ENCODE data around the gene MYCBP2. TPM values are rescaled to one million over a fixed set of nuclear protein-coding genes. Genes with fewer than 3 reads are reported as not detected.

MYCBP2 gene
- total RNA-seq, 1 donor from 2014 or later: 74.3 TPM

DNA sequence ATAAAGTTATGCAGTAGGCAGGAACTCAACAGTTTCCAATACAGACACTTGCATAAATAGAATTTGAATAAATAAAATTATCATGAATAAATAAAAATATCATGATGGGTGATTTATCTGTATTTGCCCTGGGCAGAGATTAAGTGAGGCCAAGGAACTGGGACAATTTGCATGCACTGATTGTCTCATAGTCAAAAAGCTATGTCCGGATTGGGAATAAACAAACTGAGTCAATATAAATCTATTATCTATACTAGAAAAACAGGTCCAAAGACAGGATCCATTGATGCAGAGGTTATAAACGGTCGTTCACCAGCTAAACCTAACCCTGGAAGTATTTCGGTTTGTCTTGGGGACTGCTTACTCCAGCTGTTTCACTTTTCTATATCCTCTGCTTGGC is 273.7 kb downstream of the MYCBP2 start:
- intact Hi-C loops (cut with micrococcal nuclease): no loop called here
- DNase-seq (ENCODE audit: low spot score): no peak
- Mint-ChIP-seq H3K4me3 (ENCODE audit: low read depth) (no peak overlapping the region), H3K9me3 (no peaks in the 10 kb centered on the region), H3K27ac (no peak overlapping the region), H3K4me1 (ENCODE audit: low read depth) (no peaks in the 10 kb centered on the region), H3K36me3 (ENCODE audit: low read depth) (peaks cover 66% of the 10 kb centered on the region), H3K27me3 (ENCODE audit: low read depth) (no peaks in the 10 kb centered on the region)

DNA sequence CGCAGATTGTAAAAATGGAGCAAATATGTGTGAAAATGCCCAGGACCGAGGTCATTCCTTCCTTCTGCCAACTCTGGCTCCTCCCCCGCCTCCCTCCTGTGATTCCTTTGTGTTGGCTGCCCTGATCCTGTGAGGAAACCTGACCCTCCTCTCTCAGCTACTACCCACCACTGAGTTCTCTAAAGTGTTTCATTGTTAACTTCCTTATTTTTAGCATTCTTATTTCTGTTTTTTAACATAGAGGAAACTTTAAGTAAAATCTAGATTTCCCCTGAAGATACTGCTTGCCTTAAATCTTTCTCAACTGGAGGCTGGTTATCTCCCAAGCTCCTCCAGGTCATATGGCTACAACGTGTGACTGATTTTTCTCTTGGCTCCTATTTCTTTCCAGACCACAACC is 278.2 kb downstream of the MYCBP2 start:
- peak overlapping the region; percentile 23 for H3K27ac Mint-ChIP-seq
- peaks cover 64% of the 10 kb centered on the region for H3K36me3 Mint-ChIP-seq (ENCODE audit: low read depth)
- H3K9me3 Mint-ChIP-seq: no peaks in the 10 kb centered on the region
- intact Hi-C loops (cut with micrococcal nuclease): no loop called here
- no peak for DNase-seq (ENCODE audit: low spot score)
- no peaks in the 10 kb centered on the region for H3K27me3 Mint-ChIP-seq (ENCODE audit: low read depth)
- peaks cover 7% of the 10 kb centered on the region for H3K4me1 Mint-ChIP-seq (ENCODE audit: low read depth)
- H3K4me3 Mint-ChIP-seq (ENCODE audit: low read depth): no peak overlapping the region

DNA sequence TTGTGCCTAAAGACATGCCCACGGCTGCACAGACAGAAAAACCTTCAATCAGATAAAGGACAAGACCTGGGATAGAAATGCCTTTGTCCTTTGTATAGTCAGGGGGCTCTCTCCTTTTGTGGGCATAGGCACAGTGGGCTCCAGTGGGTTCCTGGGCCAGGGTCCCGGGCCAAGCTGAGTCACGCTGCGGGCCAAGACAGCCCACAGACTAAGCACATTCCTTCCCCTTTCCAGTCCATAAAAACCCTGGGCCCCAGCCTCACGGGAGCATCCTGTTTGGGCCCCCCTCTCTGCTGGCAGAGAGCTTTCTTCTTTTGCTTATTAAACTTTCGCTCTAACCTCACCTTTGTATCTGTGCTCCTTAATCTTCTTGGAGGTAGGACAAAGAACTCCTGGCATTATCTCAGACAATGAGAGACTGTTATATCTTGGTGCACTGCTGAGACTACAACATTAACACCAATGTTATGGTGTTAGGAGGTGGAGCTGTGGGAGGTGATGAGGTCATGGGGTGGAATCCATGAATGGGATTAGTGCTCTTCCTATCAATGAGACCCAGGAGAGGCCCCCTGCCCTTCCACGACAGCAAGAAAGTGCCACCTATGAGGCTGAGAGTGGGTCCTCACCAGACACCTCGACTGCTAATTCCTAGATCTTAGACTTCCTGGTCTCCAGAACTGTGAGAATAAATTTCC is 279.1 kb downstream of the MYCBP2 start:
- Mint-ChIP-seq H3K36me3 (ENCODE audit: low read depth) (peaks cover 67% of the 10 kb centered on the region), H3K9me3 (no peaks in the 10 kb centered on the region), H3K27ac (no peak overlapping the region), H3K4me1 (ENCODE audit: low read depth) (peaks cover 11% of the 10 kb centered on the region), H3K27me3 (ENCODE audit: low read depth) (no peaks in the 10 kb centered on the region), H3K4me3 (ENCODE audit: low read depth) (no peak overlapping the region)
- intact Hi-C loops (cut with micrococcal nuclease): no loop called here
- DNase-seq (ENCODE audit: low spot score): no peak

DNA sequence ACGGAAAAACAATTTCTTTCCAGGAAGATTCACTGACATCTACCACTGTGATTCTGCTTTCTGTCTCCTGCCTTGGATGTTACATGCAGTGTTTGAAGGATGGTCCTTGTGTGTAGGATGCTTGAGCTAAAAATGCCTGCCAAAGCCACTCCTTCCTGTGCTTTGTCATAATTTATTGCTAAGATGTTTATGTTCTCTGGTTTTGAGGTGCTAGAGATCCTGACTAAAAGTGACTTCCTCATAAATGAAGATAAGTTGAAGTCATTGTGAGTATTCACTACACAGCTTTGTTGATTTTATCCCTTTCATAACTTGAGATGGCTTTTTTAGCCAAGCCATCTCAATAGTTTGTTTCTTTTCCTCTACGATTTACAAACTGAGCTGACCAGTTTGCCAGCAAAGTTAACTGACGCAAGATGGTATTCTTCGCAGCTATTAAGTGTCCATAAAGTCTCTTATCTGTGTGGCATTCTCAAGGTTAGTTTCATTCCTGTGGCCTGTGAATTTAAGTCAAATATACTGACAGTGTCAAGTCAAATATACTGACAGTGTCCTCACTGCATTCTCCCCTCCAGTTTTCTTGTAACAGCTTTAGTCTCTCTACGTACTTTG is 284.2 kb downstream of the MYCBP2 start:
- Mint-ChIP-seq H3K27me3 (ENCODE audit: low read depth) (no peaks in the 10 kb centered on the region), H3K4me1 (ENCODE audit: low read depth) (peaks cover 15% of the 10 kb centered on the region), H3K9me3 (no peaks in the 10 kb centered on the region), H3K4me3 (ENCODE audit: low read depth) (no peak overlapping the region), H3K27ac (peak overlapping the region; percentile 10), H3K36me3 (ENCODE audit: low read depth) (peaks cover 29% of the 10 kb centered on the region)
- intact Hi-C loops (cut with micrococcal nuclease): loop anchor here (1.0 kb wide), 1 partner anchor 13 kb away; no protein-coding TSS in a partner anchor
- no peak for DNase-seq (ENCODE audit: low spot score)

DNA sequence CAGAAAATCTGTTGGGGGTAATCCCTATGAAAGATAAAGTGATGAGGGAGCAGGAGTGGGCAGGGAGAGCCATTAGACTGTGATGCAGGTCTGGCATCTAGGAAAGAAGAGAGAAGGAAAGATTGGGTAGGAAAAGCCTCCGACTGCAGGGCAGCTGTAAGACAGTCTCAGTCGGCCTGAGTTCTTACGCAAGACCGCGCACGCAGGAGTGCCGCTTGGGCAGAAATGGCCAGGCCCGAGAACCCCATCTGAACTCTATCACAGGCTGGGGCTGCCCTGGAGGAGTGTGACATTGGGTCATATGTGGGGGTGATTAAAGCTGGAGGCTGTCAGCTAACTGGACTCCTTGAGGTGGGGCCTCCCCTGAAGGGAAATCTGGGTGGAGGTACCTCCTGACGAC is 286.1 kb downstream of the MYCBP2 start:
- H3K27ac Mint-ChIP-seq: no peak overlapping the region
- H3K27me3 Mint-ChIP-seq (ENCODE audit: low read depth): no peaks in the 10 kb centered on the region
- DNase-seq (ENCODE audit: low spot score): no peak
- intact Hi-C loops (cut with micrococcal nuclease): no loop called here
- peaks cover 18% of the 10 kb centered on the region for H3K36me3 Mint-ChIP-seq (ENCODE audit: low read depth)
- peaks cover 8% of the 10 kb centered on the region for H3K4me1 Mint-ChIP-seq (ENCODE audit: low read depth)
- H3K4me3 Mint-ChIP-seq (ENCODE audit: low read depth): no peak overlapping the region
- no peaks in the 10 kb centered on the region for H3K9me3 Mint-ChIP-seq

DNA sequence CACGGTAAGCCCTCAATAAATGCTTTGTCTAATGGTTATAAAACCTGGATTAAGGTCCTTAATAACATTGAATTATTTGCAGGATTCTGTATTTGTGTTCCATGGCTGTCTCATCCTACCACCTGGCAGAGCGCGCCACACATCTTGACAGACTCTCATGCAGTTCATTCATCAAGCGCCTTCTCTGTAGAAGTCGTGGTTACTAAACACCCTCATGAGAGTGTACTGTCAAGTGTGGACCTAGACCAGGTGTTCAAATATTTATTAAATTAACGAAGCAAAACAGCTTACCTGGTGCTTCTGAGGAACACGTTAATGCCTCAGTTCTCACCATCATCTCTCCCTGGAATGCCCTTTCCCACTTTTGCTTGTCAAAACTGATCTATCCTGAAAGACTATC is 286.8 kb downstream of the MYCBP2 start:
- Mint-ChIP-seq H3K36me3 (ENCODE audit: low read depth) (peaks cover 16% of the 10 kb centered on the region), H3K4me1 (ENCODE audit: low read depth) (peaks cover 9% of the 10 kb centered on the region), H3K27ac (no peak overlapping the region), H3K27me3 (ENCODE audit: low read depth) (no peaks in the 10 kb centered on the region), H3K4me3 (ENCODE audit: low read depth) (no peak overlapping the region), H3K9me3 (no peaks in the 10 kb centered on the region)
- DNase-seq (ENCODE audit: low spot score): no peak
- intact Hi-C loops (cut with micrococcal nuclease): no loop called here

DNA sequence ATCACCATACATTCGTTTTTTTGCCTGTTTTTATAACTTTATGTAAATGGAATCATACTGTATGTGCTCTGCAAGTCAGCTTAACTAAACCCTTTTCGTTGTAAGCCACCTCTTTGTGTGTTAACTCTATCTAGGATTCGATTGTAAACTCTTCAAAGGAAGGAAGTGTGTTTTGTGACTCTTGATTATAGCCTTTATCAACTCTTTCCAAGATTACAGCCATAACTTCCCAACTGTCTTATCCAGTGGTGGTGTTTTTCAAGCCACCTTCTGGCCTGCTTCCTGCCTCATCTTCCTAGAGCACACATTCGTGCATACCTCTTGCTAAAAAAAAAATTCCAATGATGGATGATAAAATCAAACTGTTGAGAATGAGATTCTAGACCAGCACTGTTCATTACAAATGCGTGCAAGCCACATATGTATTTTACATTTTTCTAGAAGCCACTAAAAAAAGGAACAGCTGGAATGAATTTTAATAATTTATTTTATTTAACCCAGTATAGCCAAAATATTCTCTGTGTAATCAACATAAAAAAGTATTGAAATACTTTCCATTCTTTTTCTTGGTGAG is 287.9 kb downstream of the MYCBP2 start:
- intact Hi-C loops (cut with micrococcal nuclease): no loop called here
- Mint-ChIP-seq H3K9me3 (no peaks in the 10 kb centered on the region), H3K36me3 (ENCODE audit: low read depth) (peaks cover 9% of the 10 kb centered on the region), H3K27ac (no peak overlapping the region), H3K4me3 (ENCODE audit: low read depth) (no peak overlapping the region), H3K4me1 (ENCODE audit: low read depth) (peaks cover 18% of the 10 kb centered on the region), H3K27me3 (ENCODE audit: low read depth) (no peaks in the 10 kb centered on the region)
- DNase-seq (ENCODE audit: low spot score): no peak

DNA sequence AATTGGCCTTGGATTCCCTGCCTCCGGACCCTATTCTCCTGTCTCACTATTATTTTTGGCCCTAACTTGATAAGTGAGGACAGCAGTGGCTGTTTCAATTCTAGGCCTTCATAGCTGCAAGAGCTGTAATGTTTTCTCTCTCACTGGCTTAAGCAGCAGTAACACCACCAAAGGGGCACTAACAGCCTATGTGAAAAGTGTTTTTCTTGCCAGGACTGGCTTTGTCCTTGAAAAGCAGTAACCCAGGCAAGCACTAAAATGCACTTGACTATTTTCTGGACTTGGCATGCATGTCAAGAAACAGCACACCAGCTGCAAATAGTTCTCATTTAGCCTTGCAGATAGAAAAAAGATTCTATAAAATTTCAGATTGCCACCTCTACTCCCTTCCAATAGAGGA is 290.6 kb downstream of the MYCBP2 start:
- Mint-ChIP-seq H3K36me3 (ENCODE audit: low read depth) (peaks cover 5% of the 10 kb centered on the region), H3K9me3 (no peaks in the 10 kb centered on the region)

DNA sequence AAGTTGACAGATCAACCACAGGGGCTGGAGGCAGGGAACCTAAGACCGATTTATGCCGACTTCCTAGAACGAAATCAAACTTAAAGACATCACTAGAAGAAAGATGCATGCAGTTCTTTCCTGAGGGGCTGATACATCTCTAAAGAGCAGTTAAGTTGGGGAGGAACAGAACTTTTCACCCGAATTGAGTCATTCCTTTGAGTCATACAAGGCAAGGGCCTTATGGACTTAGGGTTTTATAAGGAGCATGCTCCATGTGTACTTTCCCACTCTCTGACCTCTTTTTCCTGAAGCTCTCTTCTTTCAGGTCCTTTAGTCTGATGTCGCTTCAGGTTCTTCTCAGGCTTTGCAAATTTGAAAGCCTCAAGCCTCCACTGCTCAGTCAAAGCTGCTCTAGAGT is 292.0 kb downstream of the MYCBP2 start:
- Mint-ChIP-seq H3K9me3 (no peaks in the 10 kb centered on the region), H3K4me3 (ENCODE audit: low read depth) (no peak overlapping the region), H3K4me1 (ENCODE audit: low read depth) (peaks cover 15% of the 10 kb centered on the region), H3K36me3 (ENCODE audit: low read depth) (peaks cover 5% of the 10 kb centered on the region), H3K27ac (no peak overlapping the region), H3K27me3 (ENCODE audit: low read depth) (no peaks in the 10 kb centered on the region)
- intact Hi-C loops (cut with micrococcal nuclease): no loop called here
- DNase-seq (ENCODE audit: low spot score): no peak

More for the DNA sequence above, 290.6 kb downstream of the MYCBP2 start:
- H3K27me3 Mint-ChIP-seq (ENCODE audit: low read depth): no peaks in the 10 kb centered on the region
- no peak overlapping the region for H3K4me3 Mint-ChIP-seq (ENCODE audit: low read depth)
- no peak for DNase-seq (ENCODE audit: low spot score)
- peaks cover 15% of the 10 kb centered on the region for H3K4me1 Mint-ChIP-seq (ENCODE audit: low read depth)
- intact Hi-C loops (cut with micrococcal nuclease): no loop called here
- no peak overlapping the region for H3K27ac Mint-ChIP-seq

DNA sequence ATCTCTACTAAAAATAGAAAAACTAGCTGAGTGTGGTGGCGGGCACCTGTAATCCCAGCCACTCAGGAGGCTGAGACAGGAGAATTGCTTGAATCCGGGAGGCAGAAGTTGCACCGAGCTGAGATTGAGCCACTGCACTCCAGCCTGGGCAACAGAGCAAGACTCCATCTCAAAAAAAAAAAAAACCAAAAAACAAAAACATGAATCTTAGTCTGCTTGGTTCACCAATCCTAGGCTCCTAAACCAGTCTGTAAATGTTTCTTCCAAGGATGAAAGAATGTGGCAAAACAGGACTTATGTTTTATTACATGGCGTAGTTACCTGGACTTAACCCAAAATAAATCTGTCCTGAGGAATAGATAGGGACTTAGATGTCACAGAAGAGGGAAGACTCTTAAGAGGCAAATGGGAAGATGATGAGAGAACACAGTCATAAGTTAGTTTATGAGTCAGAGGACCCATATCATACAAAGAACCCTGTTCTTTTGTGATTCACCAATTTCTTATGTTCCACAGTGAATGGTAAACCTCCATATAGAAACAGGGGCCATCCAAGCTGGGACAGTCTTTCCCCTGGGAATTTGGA is 293.1 kb downstream of the MYCBP2 start:
- no peak for DNase-seq (ENCODE audit: low spot score)
- intact Hi-C loops (cut with micrococcal nuclease): no loop called here
- H3K4me1 Mint-ChIP-seq (ENCODE audit: low read depth): peaks cover 19% of the 10 kb centered on the region
- H3K36me3 Mint-ChIP-seq (ENCODE audit: low read depth): peaks cover 5% of the 10 kb centered on the region
- peak overlapping the region; percentile 3 for H3K27ac Mint-ChIP-seq
- H3K4me3 Mint-ChIP-seq (ENCODE audit: low read depth): no peak overlapping the region
- H3K27me3 Mint-ChIP-seq (ENCODE audit: low read depth): no peaks in the 10 kb centered on the region
- H3K9me3 Mint-ChIP-seq: no peaks in the 10 kb centered on the region

DNA sequence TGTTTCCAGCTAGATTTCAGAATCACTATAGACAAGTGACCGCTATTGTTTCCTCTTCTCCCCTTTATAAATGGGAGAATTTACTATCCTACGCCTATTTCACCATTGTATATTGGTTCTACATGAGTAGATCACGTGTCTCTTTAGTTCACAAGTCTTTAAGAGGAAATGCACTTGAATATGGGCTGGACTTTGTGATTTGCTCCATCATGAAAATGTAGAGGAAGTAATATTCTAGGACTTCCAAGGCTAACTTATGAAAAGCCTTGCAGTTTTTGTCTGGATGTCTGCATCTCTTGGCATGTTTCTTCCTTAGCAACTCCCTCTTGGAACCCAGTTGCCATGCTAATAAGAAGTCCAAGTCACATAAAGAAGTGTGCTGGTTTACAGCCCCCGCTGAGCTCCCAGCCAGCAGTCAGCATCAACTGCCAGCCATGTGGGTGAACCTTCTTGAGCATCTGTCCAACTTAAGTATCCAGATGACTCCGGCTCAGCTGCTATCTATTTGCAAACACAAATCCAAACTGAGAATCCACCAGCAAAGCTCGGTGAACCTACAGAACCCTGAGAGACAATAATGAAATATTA is 295.1 kb downstream of the MYCBP2 start:
- no peak for DNase-seq (ENCODE audit: low spot score)
- intact Hi-C loops (cut with micrococcal nuclease): no loop called here
- H3K4me1 Mint-ChIP-seq (ENCODE audit: low read depth): peaks cover 33% of the 10 kb centered on the region
- no peaks in the 10 kb centered on the region for H3K9me3 Mint-ChIP-seq
- no peaks in the 10 kb centered on the region for H3K36me3 Mint-ChIP-seq (ENCODE audit: low read depth)
- H3K4me3 Mint-ChIP-seq (ENCODE audit: low read depth): no peak overlapping the region
- no peaks in the 10 kb centered on the region for H3K27me3 Mint-ChIP-seq (ENCODE audit: low read depth)
- H3K27ac Mint-ChIP-seq: no peak overlapping the region

DNA sequence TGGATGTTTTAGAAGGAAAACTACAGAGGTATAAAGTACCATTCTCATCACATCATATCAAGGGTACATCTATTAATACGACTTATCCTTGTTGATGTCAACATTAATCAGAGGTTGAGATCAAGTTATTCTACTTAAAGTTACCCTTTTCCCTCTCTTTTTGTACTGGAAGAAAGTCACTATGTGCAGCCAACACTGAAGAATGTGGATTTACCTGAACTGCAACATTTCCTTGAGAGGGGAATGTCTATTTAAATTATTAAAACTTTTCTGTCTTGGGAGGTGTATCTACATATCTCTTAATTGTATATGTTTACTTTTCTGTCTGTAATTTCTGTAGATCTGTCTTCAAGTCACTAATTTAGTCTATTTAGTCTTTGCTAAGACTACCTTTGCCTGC is 297.5 kb downstream of the MYCBP2 start:
- H3K27me3 Mint-ChIP-seq (ENCODE audit: low read depth): no peaks in the 10 kb centered on the region
- no peak overlapping the region for H3K4me3 Mint-ChIP-seq (ENCODE audit: low read depth)
- no peak for DNase-seq (ENCODE audit: low spot score)

More for the DNA sequence above, 297.5 kb downstream of the MYCBP2 start:
- H3K9me3 Mint-ChIP-seq: no peaks in the 10 kb centered on the region
- H3K4me1 Mint-ChIP-seq (ENCODE audit: low read depth): peaks cover 37% of the 10 kb centered on the region
- intact Hi-C loops (cut with micrococcal nuclease): loop anchor here (10.0 kb wide), 3 partner anchors 265 to 1715 kb away; no protein-coding TSS in a partner anchor
- no peak overlapping the region for H3K27ac Mint-ChIP-seq
- H3K36me3 Mint-ChIP-seq (ENCODE audit: low read depth): peaks cover 8% of the 10 kb centered on the region
